ENCODE results near the gene RGS11.

Gene RGS11

DNA sequence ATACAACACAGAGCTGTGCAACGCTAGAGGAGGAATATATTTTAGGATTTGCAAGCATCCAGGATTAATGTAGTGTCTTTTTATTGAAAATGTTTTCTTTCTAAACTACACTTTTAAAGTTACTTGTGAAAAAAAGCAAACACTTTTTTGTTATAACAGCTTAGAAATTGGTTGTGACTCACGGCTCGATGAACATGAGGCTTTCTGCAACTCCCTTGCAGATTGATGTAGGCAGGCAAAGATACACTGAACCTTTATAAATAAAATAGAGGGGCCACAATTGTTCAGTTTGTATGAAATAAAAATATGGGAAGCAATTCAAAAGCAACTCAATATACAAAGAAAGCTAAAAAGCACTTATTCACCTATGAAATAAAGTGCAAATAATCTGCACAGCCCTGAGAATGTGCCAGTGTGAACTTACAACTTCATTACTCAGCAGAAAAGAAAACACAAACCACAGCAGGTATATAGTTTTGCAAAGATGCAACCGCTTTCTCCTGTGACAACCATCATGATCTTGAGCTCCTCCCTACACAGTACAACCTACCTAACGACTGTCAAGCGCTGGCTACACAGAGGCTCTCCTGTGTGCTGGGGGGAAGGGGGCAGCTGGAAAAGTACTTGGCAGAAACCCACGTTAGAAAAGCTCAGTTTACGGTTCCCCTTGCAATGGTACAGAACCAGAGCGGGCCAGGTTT is 47.4 kb downstream of the RGS11 start:
- DNase-seq = no peak

GRCh38 chr16:220021-220420 is 55.7 kb downstream of the RGS11 start:
- no peak for DNase-seq
